D721Med (cell line): ENCODE data around the gene C16orf54.
"Not testable (repeated sequence)": the region's sequence is repeated elsewhere in the genome, so short reads cannot be mapped to it uniquely, and the experiment has no call there.

Experiments
- DNase-seq: peaks from one replicate; pipeline ENCODE4 v3.0.0; 2011; ENCODE audit warnings: low spot score; ENCODE audit not compliant: insufficient read length
- FAIRE-seq: peaks from 2 replicates; lab custom pipeline; 2011; peaks lifted over from hg19 to GRCh38; lab: Jason Lieb, UNC
- TF ChIP-seq, protein P1 (sequence below): IDR thresholded peaks from 2 replicates; pipeline ENCODE4 v1.5.1; 2012; ENCODE audit warnings: mild to moderate bottlenecking, control low read depth; ENCODE audit not compliant: insufficient read depth; ENCODE audit errors: missing control alignments

C16orf54 gene

GRCh38 chr16:29697391-29697790 lies 48.4 kb downstream of the C16orf54 start:
- FAIRE-seq (no peak), DNase-seq (no peak)
- TF ChIP-seq, protein P1, sequence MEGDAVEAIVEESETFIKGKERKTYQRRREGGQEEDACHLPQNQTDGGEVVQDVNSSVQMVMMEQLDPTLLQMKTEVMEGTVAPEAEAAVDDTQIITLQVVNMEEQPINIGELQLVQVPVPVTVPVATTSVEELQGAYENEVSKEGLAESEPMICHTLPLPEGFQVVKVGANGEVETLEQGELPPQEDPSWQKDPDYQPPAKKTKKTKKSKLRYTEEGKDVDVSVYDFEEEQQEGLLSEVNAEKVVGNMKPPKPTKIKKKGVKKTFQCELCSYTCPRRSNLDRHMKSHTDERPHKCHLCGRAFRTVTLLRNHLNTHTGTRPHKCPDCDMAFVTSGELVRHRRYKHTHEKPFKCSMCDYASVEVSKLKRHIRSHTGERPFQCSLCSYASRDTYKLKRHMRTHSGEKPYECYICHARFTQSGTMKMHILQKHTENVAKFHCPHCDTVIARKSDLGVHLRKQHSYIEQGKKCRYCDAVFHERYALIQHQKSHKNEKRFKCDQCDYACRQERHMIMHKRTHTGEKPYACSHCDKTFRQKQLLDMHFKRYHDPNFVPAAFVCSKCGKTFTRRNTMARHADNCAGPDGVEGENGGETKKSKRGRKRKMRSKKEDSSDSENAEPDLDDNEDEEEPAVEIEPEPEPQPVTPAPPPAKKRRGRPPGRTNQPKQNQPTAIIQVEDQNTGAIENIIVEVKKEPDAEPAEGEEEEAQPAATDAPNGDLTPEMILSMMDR: no peak

GRCh38 chr16:29696881-29697331 lies 48.9 kb downstream of the C16orf54 start:
- TF ChIP-seq, protein P1: no peak
- DNase-seq (no peak), FAIRE-seq (no peak)

DNA sequence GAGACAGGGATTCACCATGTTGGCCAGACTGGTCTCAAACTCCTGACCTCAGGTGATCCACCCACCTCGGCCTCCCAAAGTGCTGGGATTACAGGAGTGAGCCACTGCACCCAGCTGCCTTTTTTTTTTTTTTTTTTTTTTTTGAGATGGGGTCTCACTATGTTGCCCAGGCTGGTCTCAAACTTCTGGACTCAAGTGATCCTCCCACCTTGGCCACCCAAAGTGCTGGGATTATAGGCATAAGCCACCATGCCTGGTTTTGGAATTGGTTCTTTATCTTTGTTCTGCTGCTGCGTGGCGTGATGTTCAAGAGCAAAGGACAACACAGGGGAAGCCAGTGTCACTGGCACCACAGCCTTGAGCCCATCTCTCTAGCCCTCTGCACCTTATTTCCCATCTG lies 50.1 kb downstream of the C16orf54 start:
- not testable (repeated sequence) for FAIRE-seq, DNase-seq

DNA sequence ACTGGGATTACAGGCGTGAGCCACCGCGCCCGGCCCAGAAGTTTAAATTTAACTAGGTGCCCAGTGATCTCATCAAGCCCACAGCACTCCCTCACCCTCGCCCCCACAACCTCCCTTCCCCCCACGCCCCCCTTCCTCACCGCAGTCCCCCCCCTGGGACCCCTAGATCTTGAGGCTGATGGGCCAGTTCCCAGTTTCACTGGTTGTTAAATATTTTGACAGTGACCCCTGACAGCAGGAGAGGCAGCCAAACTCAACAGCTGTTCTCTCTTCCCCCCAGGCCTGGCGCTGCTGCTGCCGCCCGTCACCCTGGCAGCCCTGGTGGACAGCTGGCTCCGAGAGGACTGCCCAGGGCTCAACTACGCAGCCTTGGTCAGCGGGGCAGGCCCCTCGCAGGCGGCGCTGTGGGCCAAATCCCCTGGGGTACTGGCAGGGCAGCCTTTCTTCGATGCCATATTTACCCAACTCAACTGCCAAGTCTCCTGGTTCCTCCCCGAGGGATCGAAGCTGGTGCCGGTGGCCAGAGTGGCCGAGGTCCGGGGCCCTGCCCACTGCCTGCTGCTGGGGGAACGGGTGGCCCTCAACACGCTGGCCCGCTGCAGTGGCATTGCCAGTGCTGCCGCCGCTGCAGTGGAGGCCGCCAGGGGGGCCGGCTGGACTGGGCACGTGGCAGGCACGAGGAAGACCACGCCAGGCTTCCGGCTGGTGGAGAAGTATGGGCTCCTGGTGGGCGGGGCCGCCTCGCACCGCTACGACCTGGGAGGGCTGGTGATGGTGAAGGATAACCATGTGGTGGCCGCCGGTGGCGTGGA lies 51.2 kb downstream of the C16orf54 start:
- no peak for FAIRE-seq
- TF ChIP-seq, protein P1: no peak

GRCh38 chr16:29692606-29693005 lies 53.2 kb downstream of the C16orf54 start:
- FAIRE-seq, DNase-seq: not testable (repeated sequence)

More for the DNA sequence above, 51.2 kb downstream of the C16orf54 start:
- DNase-seq: no peak
